ENCODE results near the gene GAPVD1.
"Not testable (repeated sequence)": the region's sequence is repeated elsewhere in the genome, so short reads cannot be mapped to it uniquely, and the experiment has no call there.

Gene GAPVD1

GRCh38 chr9:125246261-125246667, 15.4 kb upstream of the GAPVD1 start:
- DNase-seq, result no peak

GRCh38 chr9:125254231-125254630, 7.4 kb upstream of the GAPVD1 start:
- DNase-seq, result no peak

GRCh38 chr9:125255781-125256391, 5.7 kb upstream of the GAPVD1 start:
- DNase-seq, result peak; percentile 16

GRCh38 chr9:125258160-125258785, 3.4 kb upstream of the GAPVD1 start:
- no peak for DNase-seq

- no peak for DNase-seq
Measured at GRCh38 chr9:125258832-125259534, 2.6 kb upstream of the GAPVD1 start.

- DNase-seq, result peak; percentile 3
Measured at GRCh38 chr9:125260561-125260960, 1.1 kb upstream of the GAPVD1 start.

GRCh38 chr9:125262294-125262991, 817 bp downstream of the GAPVD1 start:
- DNase-seq, result no peak

GRCh38 chr9:125264068-125264467, 2.4 kb downstream of the GAPVD1 start:
- DNase-seq, result not testable (repeated sequence)

- DNase-seq, result no peak
Measured at GRCh38 chr9:125268394-125269013, 6.9 kb downstream of the GAPVD1 start.

GRCh38 chr9:125269014-125269397, 7.4 kb downstream of the GAPVD1 start:
- DNase-seq, result no peak

GRCh38 chr9:125271081-125271480, 9.5 kb downstream of the GAPVD1 start:
- no peak for DNase-seq

GRCh38 chr9:125272697-125273096, 11.1 kb downstream of the GAPVD1 start:
- no peak for DNase-seq

- DNase-seq, result no peak
Measured at GRCh38 chr9:125276771-125277170, 15.1 kb downstream of the GAPVD1 start.

GRCh38 chr9:125277411-125277810, 15.8 kb downstream of the GAPVD1 start:
- no peak for DNase-seq

- DNase-seq, result no peak
Measured at GRCh38 chr9:125280945-125281344, 19.3 kb downstream of the GAPVD1 start.

GRCh38 chr9:125284855-125285254, 23.2 kb downstream of the GAPVD1 start:
- no peak for DNase-seq

GRCh38 chr9:125286935-125287433, 25.4 kb downstream of the GAPVD1 start:
- DNase-seq, result not testable (repeated sequence)

GRCh38 chr9:125293134-125293533, 31.5 kb downstream of the GAPVD1 start:
- no peak for DNase-seq

- DNase-seq, result no peak
Measured at GRCh38 chr9:125295657-125296056, 34.0 kb downstream of the GAPVD1 start.

GRCh38 chr9:125296843-125297372, 35.3 kb downstream of the GAPVD1 start:
- DNase-seq, result no peak

GRCh38 chr9:125297917-125298316, 36.3 kb downstream of the GAPVD1 start:
- DNase-seq, result no peak

- DNase-seq, result no peak
Measured at GRCh38 chr9:125302241-125302640, 40.6 kb downstream of the GAPVD1 start.

- no peak for DNase-seq
Measured at GRCh38 chr9:125304273-125304672, 42.6 kb downstream of the GAPVD1 start.
